MM.1S (cell line): ENCODE measurements around the gene NUP210L.

ENCODE experiments used
- EZH2 ChIP-seq: fragments of 300-600 bp; sonication (generic); optimal IDR thresholded peaks from 2 replicates; pipeline ENCODE3; 2017; ENCODE audit warnings: low read depth, mild to moderate bottlenecking, antibody characterized with exemption, low read length, mixed read lengths
- EZH2phosphoT487 ChIP-seq: fragments of 300-600 bp; sonication (generic); IDR thresholded peaks from 2 replicates; pipeline ENCODE4 v1.6.1; 2018; ENCODE audit warnings: antibody characterized with exemption, low read length
- TF ChIP-seq, protein P1 (sequence below): fragments of 300-600 bp; sonication (generic); IDR thresholded peaks from 2 replicates; pipeline ENCODE4 v1.5.1; 2016; ENCODE audit warnings: antibody characterized with exemption, low read length, mixed read lengths

DNA sequence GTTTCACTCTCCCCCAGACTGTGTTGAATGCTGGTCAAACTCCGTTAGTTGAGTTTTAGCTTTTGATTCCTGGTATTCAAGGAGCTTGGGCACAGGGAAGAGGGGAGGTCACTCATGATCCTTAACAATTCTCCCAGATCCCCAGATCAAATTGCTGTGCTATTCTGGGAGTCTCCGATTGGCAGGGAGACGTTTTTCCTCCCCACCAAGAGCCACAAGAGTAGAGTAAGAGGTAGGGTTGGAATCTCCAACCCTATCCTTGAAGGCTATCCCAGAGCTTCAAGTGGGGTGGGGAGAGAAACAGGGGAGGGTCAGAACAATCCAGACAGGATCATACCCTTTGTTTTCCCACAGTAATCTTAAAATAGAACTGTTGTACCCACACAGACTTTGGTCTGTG is 37.6 kb upstream of the NUP210L start:
- TF ChIP-seq, protein P1, sequence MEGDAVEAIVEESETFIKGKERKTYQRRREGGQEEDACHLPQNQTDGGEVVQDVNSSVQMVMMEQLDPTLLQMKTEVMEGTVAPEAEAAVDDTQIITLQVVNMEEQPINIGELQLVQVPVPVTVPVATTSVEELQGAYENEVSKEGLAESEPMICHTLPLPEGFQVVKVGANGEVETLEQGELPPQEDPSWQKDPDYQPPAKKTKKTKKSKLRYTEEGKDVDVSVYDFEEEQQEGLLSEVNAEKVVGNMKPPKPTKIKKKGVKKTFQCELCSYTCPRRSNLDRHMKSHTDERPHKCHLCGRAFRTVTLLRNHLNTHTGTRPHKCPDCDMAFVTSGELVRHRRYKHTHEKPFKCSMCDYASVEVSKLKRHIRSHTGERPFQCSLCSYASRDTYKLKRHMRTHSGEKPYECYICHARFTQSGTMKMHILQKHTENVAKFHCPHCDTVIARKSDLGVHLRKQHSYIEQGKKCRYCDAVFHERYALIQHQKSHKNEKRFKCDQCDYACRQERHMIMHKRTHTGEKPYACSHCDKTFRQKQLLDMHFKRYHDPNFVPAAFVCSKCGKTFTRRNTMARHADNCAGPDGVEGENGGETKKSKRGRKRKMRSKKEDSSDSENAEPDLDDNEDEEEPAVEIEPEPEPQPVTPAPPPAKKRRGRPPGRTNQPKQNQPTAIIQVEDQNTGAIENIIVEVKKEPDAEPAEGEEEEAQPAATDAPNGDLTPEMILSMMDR: no peak
- no peak for TF ChIP-seq EZH2
- no peak for TF ChIP-seq EZH2phosphoT487
